Stimulated activated CD8-positive, alpha-beta memory T cell treated with anti-CD3 and anti-CD28 coated beads, Interleukin-15, amount 100 ng/mL, for 4 hours (primary cell): ENCODE results near the gene MTFR2.

ENCODE experiments used
- DNase-seq, 2 donors: peaks; one replicate each; pipeline ENCODE4 v3.0.0-alpha.2; 2020; ENCODE audit warnings: low read depth in 2 of 2

The MTFR2 gene

GRCh38 chr6:136184738-136185137 is 65.4 kb downstream of the MTFR2 start:
- DNase-seq: no peak

- no peak for DNase-seq
Measured at GRCh38 chr6:136181861-136182260, 68.2 kb downstream of the MTFR2 start.

- DNase-seq: no peak
Measured at GRCh38 chr6:136181512-136181833, 68.6 kb downstream of the MTFR2 start.
